Measurements from ENCODE around the gene ABI1.

GRCh38 chr10:26855186-26855585 lies 5.6 kb downstream of the ABI1 start:
- TF ChIP-seq, protein P1, sequence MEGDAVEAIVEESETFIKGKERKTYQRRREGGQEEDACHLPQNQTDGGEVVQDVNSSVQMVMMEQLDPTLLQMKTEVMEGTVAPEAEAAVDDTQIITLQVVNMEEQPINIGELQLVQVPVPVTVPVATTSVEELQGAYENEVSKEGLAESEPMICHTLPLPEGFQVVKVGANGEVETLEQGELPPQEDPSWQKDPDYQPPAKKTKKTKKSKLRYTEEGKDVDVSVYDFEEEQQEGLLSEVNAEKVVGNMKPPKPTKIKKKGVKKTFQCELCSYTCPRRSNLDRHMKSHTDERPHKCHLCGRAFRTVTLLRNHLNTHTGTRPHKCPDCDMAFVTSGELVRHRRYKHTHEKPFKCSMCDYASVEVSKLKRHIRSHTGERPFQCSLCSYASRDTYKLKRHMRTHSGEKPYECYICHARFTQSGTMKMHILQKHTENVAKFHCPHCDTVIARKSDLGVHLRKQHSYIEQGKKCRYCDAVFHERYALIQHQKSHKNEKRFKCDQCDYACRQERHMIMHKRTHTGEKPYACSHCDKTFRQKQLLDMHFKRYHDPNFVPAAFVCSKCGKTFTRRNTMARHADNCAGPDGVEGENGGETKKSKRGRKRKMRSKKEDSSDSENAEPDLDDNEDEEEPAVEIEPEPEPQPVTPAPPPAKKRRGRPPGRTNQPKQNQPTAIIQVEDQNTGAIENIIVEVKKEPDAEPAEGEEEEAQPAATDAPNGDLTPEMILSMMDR (IDR thresholded peaks at IDR 0.05) = no peak
- no peak for TF ChIP-seq POLR2A (IDR thresholded peaks at IDR 0.05)

Measured in testis (tissue), 2 donors.